GM18867 (cell line): Measurements from ENCODE around the gene PPP4R2.
"Not testable (repeated sequence)": the region's sequence is repeated elsewhere in the genome, so short reads cannot be mapped to it uniquely, and the experiment has no call there.

Experiments used
- ATAC-seq: cut with Tn5 transposase; IDR thresholded peaks from one replicate; pipeline ENCODE4 v1.9.1; 2021; ENCODE audit warnings: mild to moderate bottlenecking, moderate library complexity; ENCODE audit not compliant: unreplicated experiment

Gene PPP4R2

GRCh38 chr3:72976281-72976741 lies 20.3 kb upstream of the PPP4R2 start:
- no peak for ATAC-seq

- peak; percentile 69 for ATAC-seq
These were observed 19.4 kb upstream of the PPP4R2 start for GRCh38 chr3:72977060-72977808.

- ATAC-seq, result no peak
These were observed 13.8 kb upstream of the PPP4R2 start for GRCh38 chr3:72982609-72983366.

GRCh38 chr3:72985576-72985975 lies 11.0 kb upstream of the PPP4R2 start:
- ATAC-seq, result no peak

GRCh38 chr3:72990701-72991395 lies 5.8 kb upstream of the PPP4R2 start:
- ATAC-seq, result no peak

GRCh38 chr3:72991522-72991921 lies 5.1 kb upstream of the PPP4R2 start:
- ATAC-seq, result no peak

- ATAC-seq, result no peak
These were observed 3.2 kb upstream of the PPP4R2 start for GRCh38 chr3:72993391-72993790.

GRCh38 chr3:72995337-72995736 lies 1.3 kb upstream of the PPP4R2 start:
- no peak for ATAC-seq

GRCh38 chr3:72996121-72996472 lies 514 bp upstream of the PPP4R2 start:
- ATAC-seq, result no peak

GRCh38 chr3:72997421-72997961 lies 880 bp downstream of the PPP4R2 start:
- peak; percentile 24 for ATAC-seq

- no peak for ATAC-seq
These were observed 1.9 kb downstream of the PPP4R2 start for GRCh38 chr3:72998466-72998865.

GRCh38 chr3:72999951-73000350 lies 3.3 kb downstream of the PPP4R2 start:
- no peak for ATAC-seq

GRCh38 chr3:73003050-73003449 lies 6.4 kb downstream of the PPP4R2 start:
- not testable (repeated sequence) for ATAC-seq

- no peak for ATAC-seq
These were observed 7.7 kb downstream of the PPP4R2 start for GRCh38 chr3:73004316-73004715.

GRCh38 chr3:73007992-73008712 lies 11.5 kb downstream of the PPP4R2 start:
- no peak for ATAC-seq

- no peak for ATAC-seq
These were observed 12.4 kb downstream of the PPP4R2 start for GRCh38 chr3:73009008-73009407.

GRCh38 chr3:73009750-73010149 lies 13.1 kb downstream of the PPP4R2 start:
- ATAC-seq, result no peak

- ATAC-seq, result no peak
These were observed 13.5 kb downstream of the PPP4R2 start for GRCh38 chr3:73010158-73010557.

- no peak for ATAC-seq
These were observed 21.7 kb downstream of the PPP4R2 start for GRCh38 chr3:73018298-73018697.

GRCh38 chr3:73018790-73019441 lies 22.3 kb downstream of the PPP4R2 start:
- no peak for ATAC-seq
